ENCODE measurements around the gene SOCS4.

Gene SOCS4, protein sequence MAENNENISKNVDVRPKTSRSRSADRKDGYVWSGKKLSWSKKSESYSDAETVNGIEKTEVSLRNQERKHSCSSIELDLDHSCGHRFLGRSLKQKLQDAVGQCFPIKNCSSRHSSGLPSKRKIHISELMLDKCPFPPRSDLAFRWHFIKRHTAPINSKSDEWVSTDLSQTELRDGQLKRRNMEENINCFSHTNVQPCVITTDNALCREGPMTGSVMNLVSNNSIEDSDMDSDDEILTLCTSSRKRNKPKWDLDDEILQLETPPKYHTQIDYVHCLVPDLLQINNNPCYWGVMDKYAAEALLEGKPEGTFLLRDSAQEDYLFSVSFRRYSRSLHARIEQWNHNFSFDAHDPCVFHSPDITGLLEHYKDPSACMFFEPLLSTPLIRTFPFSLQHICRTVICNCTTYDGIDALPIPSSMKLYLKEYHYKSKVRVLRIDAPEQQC

DNA sequence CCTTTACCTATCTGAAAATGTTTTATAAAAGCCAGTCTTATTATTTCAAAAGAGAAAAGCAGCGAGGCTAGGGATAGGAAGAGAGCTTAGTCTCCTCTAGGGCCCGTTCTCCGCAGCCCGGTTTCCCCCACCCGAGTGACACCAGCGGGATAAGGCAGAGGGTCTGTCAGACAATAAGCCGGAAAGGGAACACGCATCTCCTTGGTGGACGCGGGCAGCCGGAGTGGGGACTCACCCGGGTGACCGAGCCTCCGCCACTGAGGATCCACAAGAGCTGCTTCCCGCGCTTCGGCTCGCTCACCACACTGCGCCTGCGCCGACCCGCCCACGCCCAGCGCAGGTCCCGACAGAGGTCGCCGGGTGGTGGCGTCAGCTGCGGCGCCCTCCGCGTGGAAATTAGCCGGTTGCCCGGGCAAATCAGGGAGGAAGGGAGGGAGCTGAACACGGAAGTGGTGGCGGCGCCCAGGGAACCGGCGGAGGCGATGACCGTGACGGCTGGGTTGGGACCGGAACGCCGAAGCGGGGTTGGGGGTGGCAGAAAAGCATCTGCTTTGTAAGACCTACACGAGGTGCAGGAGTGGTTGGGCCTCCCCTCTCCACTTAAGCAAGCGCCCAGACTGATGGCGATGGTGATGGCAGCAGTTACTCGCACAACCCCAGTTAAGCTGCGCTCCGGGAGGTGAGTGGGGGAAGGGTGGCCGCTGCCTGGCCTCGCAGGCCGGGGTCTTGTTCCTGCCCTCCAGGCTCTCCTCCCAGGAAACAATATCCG is at the start of gene SOCS4, which contains the start of gene WDHD1:
SOCS4 (plus strand) TSS at position 444 of the 769 bp plus-strand sequence. CDS start 15,806 bp downstream, outside the sequence.
WDHD1 (minus strand) TSS at position 307 of the 769 bp plus-strand sequence. CDS start 312 bp downstream, outside the sequence.
- TF ChIP-seq, protein P1, sequence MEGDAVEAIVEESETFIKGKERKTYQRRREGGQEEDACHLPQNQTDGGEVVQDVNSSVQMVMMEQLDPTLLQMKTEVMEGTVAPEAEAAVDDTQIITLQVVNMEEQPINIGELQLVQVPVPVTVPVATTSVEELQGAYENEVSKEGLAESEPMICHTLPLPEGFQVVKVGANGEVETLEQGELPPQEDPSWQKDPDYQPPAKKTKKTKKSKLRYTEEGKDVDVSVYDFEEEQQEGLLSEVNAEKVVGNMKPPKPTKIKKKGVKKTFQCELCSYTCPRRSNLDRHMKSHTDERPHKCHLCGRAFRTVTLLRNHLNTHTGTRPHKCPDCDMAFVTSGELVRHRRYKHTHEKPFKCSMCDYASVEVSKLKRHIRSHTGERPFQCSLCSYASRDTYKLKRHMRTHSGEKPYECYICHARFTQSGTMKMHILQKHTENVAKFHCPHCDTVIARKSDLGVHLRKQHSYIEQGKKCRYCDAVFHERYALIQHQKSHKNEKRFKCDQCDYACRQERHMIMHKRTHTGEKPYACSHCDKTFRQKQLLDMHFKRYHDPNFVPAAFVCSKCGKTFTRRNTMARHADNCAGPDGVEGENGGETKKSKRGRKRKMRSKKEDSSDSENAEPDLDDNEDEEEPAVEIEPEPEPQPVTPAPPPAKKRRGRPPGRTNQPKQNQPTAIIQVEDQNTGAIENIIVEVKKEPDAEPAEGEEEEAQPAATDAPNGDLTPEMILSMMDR (IDR thresholded peaks at IDR 0.05; ENCODE audit: insufficient read depth, low read depth, low read length, missing control alignments), result no peak
- H3K4me3 ChIP-seq (ENCODE audit: low read length), result peak within 1 kb of the TSS; percentile 63
- peak; percentile 95 for DNase-seq (ENCODE audit: low read depth)

DNA sequence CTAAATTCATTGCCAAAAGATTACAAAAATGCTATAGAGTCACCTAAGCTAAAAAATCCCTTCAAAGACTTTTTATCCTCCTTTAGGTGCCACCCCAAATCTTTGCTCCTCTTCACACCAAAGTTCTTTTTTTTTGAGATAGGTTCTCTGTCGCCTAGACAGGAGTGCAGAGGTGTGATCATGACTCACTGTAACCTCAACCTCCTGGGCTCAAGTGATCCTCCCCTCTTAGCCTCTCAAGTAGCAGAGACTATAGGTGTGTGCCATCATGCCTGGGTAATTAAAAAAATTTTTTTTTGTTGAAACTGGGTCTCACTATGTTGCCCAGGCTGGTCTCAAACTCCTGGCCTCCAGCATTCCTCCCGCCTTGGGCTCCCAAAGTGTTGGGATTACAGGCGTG is 48.0 kb upstream of the SOCS4 start:
- H3K4me3 ChIP-seq (ENCODE audit: low read length), result no peak overlapping the region
- no peak for DNase-seq (ENCODE audit: low read depth)
- TF ChIP-seq, protein P1 (IDR thresholded peaks at IDR 0.05; ENCODE audit: insufficient read depth, low read depth, low read length, missing control alignments), result no peak

DNA sequence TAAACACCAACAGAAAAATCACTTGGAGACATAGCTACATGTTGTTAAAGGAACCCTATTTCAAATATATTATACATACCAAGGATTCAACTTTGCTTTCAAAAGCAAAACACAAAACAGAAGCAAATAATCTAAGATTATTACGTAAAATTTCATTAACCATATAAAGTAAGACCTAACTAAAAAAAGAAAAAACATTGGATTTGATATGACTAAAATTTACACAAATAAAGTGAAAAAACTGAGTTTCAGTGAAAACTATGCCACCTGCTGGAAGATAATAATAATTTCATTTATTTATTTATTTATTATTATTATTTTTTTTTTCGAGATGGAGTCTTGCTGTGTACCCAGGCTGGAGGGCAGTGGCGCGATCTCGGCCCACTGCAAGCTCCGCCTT is 45.3 kb upstream of the SOCS4 start:
- no peak overlapping the region for H3K4me3 ChIP-seq (ENCODE audit: low read length)
- no peak for DNase-seq (ENCODE audit: low read depth)
- TF ChIP-seq, protein P1 (IDR thresholded peaks at IDR 0.05; ENCODE audit: insufficient read depth, low read depth, low read length, missing control alignments), result no peak

DNA sequence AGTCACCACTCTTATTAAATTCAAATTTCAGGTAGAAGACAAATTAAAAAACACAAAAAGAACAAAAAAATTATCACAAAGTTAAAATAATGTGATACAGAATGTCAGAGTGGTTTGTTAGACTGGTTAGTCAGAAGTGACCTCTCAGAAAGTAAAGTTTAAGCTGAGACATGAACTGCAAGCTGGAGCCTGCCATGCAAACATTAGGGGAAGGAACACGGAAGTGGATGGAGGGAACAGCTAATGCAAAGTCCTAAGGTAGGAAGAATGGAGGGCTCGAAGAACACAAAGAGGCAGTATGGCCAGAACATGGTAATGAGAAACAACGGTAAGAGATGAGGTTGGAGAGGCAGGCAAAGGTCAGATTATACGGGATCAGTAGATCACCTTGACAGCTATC is 41.9 kb upstream of the SOCS4 start:
- TF ChIP-seq, protein P1 (IDR thresholded peaks at IDR 0.05; ENCODE audit: insufficient read depth, low read depth, low read length, missing control alignments), result no peak
- DNase-seq (ENCODE audit: low read depth), result peak; percentile 84
- H3K4me3 ChIP-seq (ENCODE audit: low read length), result no peak overlapping the region

DNA sequence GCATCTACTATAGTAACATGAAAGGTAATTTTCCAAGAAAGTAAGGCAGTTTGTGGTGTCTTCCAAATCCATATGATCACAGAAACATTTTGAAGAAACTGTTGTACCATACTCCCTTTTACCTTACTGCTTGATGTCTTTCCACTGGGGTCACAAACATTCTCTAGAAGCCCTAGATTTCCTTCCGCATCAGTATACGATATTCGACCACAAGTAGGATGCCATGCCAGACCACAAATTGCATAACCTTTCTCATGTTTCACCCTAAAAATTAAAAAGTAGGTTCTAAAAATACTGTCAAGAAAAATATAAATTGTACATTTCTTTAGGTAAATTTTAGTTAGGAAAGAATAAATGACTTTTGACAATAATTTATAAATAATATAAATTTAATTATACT is 26.7 kb upstream of the SOCS4 start:
- H3K4me3 ChIP-seq (ENCODE audit: low read length), result no peak overlapping the region
- DNase-seq (ENCODE audit: low read depth), result no peak
- TF ChIP-seq, protein P1 (IDR thresholded peaks at IDR 0.05; ENCODE audit: insufficient read depth, low read depth, low read length, missing control alignments), result no peak

DNA sequence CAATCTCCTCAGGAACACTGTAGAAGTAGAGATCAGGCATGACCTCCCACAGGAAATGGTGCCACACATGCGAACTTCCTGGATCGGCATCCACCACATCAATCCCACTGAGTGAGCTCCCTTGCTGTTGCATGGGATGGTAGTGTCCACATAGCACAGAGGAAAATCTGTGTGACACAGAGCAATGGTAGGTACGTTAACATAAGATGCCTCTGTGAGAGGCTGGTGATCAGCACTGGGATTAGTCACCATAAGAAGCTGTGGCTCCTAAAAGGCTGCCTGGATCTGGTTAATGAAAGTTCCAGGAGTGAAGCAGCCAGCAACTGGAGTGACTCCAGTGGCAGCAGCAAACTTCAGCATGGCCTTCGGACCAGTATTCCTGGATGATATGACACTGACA is 22.0 kb upstream of the SOCS4 start:
- no peak overlapping the region for H3K4me3 ChIP-seq (ENCODE audit: low read length)
- peak; percentile 12 for DNase-seq (ENCODE audit: low read depth)
- TF ChIP-seq, protein P1 (IDR thresholded peaks at IDR 0.05; ENCODE audit: insufficient read depth, low read depth, low read length, missing control alignments), result no peak

Data from epithelial cell of esophagus (primary cell).